HG02623 (cell line): Measurements from ENCODE around the gene SENP2.
"Not testable (repeated sequence)": the region's sequence is repeated elsewhere in the genome, so short reads cannot be mapped to it uniquely, and the experiment has no call there.

ENCODE experiments used
- ATAC-seq: cut with Tn5 transposase; IDR thresholded peaks from one replicate; pipeline ENCODE4 v1.9.1; 2021; ENCODE audit warnings: moderate library complexity; ENCODE audit not compliant: unreplicated experiment

SENP2 gene

DNA sequence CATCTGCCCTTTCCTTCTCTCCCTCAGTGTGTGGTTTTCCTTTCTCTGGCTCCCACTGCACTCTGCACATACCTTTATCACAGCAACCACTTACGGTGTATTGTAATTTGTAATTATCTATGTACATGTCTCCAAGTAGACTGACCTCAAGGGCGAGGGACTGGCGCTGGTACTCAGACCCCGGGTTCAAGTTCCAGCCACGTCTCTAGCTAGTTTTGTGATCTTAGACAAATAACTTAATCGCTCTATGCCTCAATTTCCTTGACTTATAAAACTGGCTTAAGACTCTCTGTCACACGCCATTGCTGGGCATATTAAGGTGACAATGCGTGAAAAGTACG is 607 bp upstream of the SENP2 start:
- no peak for ATAC-seq

DNA sequence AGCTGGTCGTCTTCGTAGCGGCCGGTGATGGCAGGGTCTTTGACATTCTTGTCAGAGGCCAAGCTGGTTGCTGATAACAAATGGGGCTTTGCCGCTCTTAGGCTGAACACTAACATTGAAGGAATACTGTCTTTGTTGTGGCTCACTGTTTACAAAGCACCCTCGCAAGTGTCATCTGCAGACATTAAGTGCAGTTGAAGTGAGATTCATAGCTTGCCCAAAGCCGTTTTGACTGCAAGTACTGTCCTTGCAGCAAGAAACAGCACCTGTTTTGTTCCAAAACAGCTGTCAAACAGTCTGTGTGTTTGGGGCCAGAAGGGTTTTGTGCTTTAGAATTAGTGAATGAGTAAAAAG is 568 bp downstream of the SENP2 start:
- ATAC-seq = no peak

DNA sequence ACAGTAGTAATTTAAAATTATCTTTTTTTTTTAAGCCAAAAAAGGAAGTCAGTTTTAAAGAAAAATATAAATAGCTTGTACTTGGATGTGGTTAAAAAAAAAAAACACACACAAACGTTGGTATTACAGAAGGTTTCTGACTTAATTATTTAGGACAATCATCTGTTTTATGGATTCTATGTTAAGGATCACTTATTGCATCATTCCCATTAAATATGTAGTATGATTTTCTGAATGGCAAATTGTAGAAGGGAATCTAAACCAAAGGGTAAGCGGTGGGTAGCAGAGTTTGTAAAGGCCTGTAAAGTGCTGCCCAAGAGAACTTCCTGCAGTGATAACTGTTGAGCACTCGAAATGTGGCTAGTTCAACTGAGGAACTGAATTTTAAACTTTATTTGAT is 8.0 kb downstream of the SENP2 start:
- no peak for ATAC-seq

DNA sequence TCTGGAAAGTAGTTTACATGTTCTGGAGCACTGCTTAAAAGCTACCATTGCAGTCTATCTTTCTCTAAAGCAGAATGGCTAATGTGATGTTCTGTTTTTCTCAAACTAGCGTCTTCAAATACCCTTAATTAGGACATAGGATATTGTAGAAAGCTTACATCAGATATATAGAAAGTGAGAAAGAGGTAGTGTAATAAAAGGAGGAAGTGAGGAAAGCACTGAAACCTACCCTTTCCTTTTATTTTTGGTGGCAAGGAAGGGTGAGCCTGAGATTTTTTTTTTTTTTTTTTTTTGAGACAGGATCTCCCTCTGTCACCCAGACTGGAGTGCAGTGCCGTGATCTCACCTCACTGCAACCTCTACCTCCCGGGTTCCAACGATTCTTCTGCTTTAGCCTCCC is 9.4 kb downstream of the SENP2 start:
- ATAC-seq = no peak

DNA sequence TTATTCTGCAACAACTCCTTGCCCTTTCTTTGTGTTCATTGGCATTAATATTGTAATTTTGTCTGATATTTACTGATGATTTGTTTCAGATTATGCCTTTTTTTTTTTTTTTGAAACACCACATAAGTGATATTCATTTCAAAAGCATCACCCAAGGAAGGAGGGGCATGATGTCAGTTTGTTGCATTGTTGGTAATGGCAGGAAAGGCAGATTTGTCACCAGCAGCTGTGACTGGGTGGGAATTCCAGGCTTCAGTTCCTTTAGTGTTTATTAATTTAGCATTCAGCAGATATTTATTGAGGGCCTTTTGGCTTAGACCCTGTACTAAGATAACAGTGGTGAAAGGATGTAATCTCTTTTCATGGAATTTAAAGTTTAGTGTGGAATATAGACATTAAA is 19.5 kb downstream of the SENP2 start:
- ATAC-seq = no peak

DNA sequence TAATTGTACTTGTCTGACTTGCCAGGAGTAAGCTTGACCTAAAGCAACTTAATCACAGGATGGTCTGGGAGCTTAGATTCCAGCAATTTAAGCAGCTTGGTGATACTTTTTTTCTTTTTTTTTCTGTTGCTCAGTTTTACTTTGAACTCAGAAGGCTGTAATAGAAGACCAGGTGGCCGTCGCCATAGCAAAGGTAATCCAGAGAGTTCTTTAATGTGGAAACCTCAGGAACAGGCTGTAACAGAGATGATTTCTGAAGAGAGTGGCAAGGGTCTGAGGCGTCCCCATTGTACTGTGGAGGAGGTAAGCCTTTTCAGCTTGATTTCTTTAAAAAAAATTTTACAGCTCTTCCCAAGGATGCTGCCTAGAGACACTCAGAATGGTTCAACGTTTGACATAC is 20.1 kb downstream of the SENP2 start:
- no peak for ATAC-seq

DNA sequence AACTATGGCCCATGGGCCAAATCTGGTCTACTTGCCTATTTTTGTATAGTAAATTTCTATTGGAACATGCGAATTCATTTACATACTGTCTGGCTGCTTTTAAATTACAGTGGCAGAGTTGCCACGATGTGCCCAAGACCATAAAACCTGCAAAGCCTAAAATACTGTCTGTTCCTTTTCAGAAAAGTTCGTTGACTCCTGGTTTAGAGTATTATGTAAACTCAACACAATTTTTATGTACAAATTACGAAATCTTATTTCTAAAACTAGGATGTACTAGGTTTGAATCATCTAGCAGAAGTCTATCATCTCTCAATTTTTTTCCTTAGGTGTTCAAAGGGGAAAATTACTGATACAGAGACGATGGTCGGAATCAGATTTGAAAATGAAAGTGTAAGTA is 26.9 kb downstream of the SENP2 start:
- ATAC-seq = no peak

DNA sequence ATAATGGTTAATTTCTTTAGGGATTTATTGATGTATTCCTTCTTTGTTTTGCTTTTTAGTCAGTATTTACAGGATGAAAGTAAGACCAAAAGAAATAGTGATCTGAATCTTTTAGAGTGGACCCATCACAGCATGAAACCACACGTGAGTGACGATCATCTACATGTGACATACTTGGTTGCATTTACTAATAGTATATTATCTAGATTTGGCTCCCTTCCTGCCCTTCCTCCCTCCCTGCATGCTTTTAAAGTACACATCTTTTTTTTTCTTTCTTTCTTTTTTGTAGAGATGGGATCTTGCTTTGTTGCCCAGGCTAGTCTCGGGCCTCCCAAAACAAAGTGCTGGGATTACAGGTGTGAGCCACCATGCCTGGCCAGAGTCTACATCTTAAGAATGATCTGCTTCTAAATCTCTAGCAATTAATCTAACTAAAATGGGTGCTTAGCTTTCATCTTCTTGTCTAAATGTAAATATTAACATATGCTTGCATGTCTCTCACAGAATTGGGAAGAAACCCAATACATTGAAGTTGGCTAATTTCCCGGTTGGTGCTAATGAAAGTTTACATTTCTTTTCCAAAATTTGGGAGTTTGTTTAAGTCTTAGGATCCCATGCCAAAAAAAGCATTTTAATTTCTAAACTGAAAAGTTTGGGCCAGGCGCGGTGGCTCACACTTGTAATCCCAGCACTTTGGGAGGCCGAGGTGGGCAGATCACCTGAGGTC is 38.0 kb downstream of the SENP2 start:
- no peak for ATAC-seq

DNA sequence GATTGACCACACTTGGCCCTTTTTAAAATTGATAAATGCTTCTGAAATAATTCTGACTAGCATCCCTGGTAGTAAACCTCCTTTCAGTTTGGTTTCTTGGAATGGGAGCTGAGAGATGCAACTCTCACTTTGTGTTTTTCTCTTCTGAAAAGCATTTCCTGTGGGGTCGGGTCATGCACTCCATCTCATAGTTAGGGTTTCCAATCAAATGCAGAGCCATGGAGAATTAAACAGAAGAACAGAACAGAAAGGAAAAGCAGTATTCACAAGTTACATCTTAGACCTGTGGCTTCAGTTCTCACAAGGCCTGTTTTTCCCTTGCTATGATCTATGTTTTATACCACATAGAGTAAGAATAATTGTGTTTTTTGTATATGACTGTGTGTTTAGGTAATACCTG is 39.7 kb downstream of the SENP2 start:
- ATAC-seq = no peak

DNA sequence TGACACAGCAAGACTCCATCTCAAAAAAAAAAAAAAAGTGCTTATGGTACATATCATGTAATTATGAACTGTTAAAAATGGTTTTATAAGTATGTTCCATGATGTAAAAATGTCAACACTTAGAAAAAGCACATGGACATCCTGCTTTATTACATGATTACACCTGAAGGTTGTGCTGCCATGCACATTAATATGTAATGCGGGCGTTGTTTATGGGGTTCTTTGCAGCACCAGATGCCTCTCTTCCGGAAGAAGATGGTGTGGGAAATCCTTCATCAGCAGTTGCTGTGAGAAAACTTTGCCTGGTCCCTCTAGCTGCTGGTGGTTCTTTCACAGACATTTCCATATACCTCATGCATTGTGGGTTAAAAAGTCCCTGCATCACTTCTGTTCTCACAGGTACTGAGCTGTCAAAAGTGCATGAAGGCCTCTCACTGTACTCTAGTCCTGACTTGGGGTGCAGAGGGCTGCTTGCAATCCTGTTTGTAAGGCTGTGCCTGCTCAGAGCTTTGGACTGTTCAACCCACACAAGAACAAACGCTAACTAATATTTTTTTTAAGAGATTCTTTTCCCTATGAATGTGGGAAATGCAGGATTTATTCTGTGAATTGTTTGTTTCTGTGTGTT is 43.6 kb downstream of the SENP2 start:
- ATAC-seq = no peak

DNA sequence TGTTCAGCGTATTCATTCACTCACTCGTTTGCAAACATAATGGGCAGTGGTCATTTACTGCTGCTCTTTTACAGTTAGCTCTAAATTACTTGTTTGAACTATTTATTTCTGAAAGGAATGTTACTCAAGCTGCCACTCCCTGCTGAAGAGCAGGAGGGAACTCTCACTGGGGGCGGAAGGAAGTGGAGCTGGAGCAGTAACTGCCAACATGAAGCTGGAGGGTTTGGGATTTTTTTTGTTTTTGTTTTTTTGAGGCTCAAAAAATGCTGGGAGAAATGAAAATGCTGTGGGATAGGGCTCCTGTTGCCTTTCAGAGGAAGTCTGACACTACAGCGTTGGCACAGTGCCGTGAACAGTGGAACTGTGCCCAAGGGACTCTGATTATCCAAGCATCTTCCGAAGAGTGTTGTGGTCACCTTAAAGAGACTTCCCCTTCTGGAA is 44.1 kb downstream of the SENP2 start:
- ATAC-seq = no peak

DNA sequence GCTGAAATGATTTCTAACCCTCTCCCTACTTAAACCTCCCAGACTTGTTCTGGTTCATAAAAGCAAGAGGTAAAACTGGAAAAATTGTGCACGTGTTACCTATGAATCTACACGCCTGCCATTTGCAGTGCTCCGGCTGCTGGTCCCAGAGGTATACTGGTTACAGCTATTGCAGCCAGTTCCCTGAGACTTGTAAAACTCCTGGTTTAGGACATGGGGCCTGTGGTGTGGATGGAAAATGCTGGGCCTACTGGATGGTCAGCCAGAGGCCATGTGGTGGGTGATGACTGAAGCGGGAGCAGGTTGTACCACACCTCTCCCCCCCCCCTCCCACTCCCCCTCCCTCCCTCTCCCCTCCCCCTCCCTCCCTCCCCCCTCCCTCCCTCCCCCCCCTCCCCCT is 45.0 kb downstream of the SENP2 start:
- ATAC-seq = no peak

DNA sequence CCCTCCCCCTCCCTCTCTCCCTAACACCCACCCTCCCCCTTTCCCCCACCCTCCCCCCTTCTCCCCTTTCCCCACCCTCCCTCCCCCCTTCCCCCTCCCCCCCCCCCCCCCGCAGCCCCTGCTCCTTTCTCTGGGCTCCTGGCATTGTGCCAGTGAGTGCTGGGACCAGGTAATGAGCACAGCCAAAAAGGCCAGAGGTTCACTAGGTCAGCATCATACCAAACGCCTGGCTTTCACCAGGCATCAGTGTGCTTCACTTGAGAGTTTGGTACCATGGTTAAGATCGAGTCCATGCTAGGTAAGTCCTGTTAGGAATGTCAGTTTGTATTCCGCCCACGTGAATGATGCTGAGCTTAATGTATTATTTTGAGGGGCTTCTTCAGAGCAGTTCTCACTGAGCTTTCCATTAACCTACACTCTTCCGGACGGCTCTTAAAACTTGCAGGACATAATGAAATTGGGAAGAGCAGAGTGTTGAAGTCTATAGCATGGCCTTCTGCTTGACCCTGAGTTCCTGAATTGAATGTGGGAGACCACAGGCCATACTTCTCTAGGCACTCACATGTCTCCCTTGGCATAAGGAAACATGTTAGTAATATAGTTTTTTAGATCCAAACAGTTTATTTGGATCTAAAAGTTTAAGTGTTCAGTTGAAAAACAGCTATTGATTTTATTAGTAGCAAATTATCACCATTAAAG is 45.6 kb downstream of the SENP2 start:
- no peak for ATAC-seq

DNA sequence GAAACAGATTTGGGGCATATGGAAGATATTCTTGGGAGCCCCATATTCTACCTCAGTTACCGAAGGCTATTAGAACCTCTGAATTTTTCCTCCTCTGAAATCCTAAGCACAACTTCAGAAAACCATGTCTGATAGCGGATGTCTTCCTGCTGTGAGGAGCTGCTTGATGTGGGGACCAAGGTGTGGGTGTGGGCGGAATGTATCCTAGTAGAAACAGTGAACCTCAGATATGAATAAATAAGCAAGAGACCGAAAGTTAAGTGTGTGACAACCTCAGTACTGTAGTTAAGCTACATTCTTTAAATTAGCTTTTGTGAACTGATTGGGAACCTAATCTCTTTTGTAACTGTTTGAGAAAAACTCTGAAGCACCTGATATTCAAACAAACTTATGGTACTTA is 46.9 kb downstream of the SENP2 start:
- no peak for ATAC-seq

DNA sequence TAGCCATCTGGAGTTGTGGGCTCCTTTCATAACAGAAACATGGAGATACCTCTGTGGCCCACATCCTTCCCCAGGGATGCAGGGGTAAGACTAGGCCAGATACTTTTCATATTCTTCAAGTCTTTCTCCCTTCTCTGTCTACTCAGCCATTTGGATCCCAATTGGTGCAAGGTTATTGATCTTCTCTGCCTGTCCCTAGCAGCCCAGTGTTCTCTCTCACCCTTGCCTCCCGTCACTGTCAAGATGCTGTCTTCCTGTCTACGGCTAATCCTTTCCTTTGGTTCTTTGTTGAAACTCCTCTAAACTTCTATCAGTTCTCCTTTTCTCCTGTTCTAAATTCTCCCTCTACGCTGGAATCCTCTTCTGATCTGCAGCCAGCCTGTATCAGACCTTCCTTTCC is 51.3 kb downstream of the SENP2 start:
- ATAC-seq = no peak

DNA sequence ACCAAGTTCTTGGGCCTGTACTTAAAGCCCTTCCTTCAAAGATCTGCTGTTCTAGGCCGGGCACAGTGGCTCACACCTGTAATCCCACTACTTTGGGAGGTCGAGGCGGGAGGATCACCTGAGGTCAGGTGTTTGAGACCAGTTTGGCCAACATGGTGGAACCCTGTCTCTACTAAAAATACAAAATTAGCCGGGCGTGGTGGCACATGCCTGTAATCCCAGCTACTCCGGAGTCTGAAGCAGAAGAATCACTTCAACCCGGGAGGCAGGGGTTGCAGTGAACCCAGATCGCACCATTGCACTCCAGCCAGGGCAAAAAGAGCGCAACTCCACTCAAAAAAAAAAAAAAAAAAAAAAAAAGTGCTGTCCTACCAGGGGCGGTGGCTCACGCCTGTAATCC is 52.6 kb downstream of the SENP2 start:
- ATAC-seq = not testable (repeated sequence)

DNA sequence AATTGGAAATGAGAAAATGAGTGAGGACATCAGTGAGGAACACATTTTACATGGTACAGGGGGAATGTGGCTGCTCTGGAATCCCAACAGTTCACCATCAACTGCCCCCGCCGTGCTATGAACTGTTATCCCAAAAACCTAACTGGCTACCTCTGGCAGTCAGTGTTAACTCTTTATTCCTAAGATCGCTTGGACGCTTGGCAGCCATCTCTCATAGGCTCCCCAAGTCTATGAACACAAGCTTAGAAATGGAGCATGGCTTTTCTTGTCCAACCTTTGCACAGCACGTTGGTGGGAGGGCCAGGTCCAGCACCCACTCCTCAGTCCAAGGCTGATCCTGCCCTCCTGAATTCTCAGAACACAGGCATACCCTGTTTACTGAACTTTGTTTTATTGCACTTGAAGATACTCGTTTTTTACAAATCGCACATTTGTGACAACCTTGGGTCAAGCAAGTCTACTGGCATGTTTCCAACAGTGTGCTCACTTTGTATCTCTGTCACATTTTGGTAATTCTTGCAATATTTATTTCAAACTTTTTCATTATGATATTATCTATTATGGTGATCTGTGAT is 53.6 kb downstream of the SENP2 start:
- no peak for ATAC-seq

DNA sequence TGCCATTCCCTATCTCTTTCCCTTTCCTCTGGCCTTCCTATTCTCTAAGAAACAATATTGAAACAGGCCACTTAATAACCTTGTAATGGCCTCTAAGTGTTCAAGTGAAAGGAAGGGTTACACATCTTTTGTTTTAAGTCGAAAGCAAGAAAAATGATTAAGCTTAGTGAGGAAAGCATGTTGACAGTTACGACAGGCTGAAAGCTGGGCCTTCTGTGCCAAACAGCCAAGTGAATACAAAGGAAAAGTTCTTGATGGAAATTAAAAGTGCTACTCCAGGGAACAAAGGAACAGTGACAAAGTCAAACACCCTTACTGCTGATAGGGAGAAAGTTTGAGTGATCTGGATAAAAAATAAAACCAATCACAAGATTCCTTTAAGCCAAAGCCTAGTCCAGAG is 54.2 kb downstream of the SENP2 start:
- ATAC-seq = no peak

DNA sequence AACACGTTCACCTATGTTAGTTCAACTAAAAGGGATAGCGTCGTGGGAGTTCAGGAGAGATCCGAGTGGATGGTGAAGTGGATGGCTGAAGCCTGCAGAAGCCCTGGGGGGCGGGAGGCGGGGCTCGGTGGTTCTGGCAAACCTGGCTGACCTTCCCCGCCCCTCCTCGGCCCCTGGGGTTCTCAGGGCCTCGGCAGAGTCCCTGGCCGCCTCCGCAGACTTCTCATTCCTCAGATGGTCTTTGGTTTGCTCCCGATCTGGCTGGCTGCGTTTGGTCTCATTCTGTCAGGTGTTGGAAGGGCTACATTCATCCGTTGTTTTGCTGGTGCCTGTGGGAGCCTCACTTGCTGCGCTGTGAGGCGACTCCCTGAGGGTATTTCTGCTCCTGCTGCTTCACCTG is 59.1 kb downstream of the SENP2 start:
- not testable (repeated sequence) for ATAC-seq

DNA sequence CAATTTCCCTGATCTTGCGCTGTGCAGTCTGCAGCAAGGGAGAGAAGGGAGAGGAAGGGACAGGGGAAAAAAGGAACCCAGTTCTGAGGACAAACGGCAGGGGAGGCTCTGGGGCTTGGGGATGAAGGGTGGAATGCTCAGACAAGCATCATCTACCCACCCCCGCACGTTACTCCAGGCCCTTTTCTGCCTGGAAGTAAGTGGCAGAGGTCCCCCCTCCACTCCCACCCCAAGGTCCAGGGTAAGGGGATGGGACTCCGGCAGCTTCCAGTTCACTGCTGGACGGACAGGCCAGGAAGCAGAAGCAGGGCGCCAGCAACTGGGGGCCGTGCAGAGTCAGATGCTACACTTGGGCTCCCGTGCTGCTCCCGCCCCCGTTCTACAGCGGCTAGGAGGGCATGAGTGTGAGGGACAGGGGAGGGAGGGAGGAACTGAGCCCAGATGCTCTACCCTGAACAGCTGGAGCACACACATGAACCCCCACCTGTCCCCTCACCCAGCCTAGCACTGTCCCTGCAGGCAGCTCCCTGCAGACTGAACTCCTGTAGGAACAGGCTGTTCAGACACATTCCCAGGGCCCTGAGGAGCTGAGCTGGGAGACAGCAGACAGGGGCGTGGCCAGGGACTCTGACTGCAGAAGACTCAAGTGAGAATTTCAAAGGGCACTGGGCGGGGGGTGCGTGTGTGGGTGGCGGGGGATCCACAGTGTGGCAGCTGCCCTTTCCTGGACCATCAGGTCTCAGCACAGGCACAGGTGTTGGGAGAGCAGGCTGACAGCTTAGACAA is 59.7 kb downstream of the SENP2 start:
- no peak for ATAC-seq

DNA sequence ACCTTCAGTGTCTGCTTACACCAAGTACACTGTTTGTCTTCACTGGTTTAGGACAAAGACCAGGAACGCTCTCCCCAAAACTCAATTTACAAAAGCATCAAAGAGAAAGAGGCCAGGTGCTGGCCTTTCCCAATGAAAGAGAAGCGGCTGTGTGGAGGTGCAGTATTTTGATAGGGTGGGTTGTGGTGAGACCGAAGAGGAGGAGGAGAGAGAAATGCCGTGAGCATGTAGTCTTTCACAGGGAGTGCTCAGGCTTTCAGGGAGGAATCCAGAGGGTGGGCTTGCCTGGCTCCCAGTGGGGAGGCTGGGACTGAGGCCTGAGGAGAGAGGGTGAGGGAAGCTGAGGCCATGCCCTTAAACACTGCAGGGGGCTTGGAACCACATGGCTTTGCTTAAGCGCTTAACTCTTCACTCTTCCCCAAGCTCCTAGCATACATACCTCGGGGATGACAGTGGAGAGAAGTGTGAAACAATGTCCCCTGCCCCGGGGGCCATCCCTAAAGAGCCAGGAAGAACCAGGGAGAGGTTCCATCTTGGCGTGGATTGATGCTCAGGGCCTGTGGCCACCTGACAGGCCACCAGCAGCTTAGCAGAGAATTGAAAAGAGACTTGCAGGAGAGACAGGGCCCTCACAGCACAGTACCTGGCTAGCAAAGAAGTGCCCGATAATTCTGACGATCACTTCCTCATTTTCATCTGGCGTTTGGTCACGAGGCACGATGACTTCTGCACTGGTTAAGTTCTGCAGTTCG is 60.5 kb downstream of the SENP2 start:
- no peak for ATAC-seq
